ENCODE results near the gene PAQR6. TPM values are rescaled to one million over a fixed set of nuclear protein-coding genes. Genes with fewer than 3 reads are reported as not detected.

Gene PAQR6
- total RNA-seq, 4 donors from 2014 or later = 0.63 to 2.3 (median 1.3) TPM

- Histone ChIP-seq H3K27me3 (no peaks in the 10 kb centered on the region), H3K36me3 (peaks cover 6 to 10% of the 10 kb centered on the region in 2 donors), H3K4me3 (replicated peaks in 1 of 3) (no peak overlapping the region), H3K27ac (no peak overlapping the region), H3K4me1 (peaks cover 10 to 19% of the 10 kb centered on the region in 2 donors), H3K9me3 (no peaks in the 10 kb centered on the region)
- TF ChIP-seq POLR2A (IDR thresholded peaks at IDR 0.05) = no peak
- TF ChIP-seq, protein P1, sequence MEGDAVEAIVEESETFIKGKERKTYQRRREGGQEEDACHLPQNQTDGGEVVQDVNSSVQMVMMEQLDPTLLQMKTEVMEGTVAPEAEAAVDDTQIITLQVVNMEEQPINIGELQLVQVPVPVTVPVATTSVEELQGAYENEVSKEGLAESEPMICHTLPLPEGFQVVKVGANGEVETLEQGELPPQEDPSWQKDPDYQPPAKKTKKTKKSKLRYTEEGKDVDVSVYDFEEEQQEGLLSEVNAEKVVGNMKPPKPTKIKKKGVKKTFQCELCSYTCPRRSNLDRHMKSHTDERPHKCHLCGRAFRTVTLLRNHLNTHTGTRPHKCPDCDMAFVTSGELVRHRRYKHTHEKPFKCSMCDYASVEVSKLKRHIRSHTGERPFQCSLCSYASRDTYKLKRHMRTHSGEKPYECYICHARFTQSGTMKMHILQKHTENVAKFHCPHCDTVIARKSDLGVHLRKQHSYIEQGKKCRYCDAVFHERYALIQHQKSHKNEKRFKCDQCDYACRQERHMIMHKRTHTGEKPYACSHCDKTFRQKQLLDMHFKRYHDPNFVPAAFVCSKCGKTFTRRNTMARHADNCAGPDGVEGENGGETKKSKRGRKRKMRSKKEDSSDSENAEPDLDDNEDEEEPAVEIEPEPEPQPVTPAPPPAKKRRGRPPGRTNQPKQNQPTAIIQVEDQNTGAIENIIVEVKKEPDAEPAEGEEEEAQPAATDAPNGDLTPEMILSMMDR (IDR thresholded peaks at IDR 0.05) = no peak
- DNase-seq = no peak
- 67 to 86% methylated on average over 2 of the region's 2 CpGs for WGBS, 2 donors
- intact Hi-C loops (cut with DNase I) = no loop called here
These were observed 51.4 kb downstream of the PAQR6 start for GRCh38 chr1:156196445-156196844.

DNA sequence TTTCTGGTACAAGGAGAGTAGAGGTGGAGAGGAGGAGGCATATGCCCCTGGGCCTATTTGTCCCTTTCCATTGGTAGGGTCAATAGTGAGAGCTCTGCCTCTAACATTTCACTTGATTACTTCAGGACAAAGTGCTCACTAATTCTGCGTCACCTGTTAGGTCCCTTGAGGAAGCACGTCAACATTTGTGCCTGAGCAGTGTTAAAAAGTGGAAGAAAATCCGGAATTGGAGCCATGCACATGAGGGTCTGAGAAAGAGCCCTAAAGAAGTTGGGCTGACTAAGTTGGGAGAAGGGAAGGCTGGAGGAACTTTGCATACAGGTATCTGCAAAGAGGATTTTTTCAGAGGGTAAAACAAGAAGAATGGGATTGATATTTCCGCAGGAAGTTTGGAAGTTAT is 52.0 kb downstream of the PAQR6 start:
- Histone ChIP-seq H3K27ac (no peak overlapping the region), H3K4me1 (peaks cover 10 to 15% of the 10 kb centered on the region in 2 donors), H3K4me3 (replicated peaks in 1 of 3) (no peak overlapping the region), H3K27me3 (no peaks in the 10 kb centered on the region), H3K9me3 (no peaks in the 10 kb centered on the region), H3K36me3 (peaks cover 6 to 10% of the 10 kb centered on the region in 2 donors)
- intact Hi-C loops (cut with DNase I) = no loop called here
- TF ChIP-seq, protein P1 (IDR thresholded peaks at IDR 0.05) = no peak
- TF ChIP-seq POLR2A (IDR thresholded peaks at IDR 0.05) = no peak
- no peak for DNase-seq
- 79 to 82% methylated on average over 4 of the region's 4 CpGs for WGBS, 2 donors

GRCh38 chr1:156194300-156194652 is 53.6 kb downstream of the PAQR6 start:
- 13 to 16% methylated on average over 14 of the region's 14 CpGs for WGBS, 2 donors
- Histone ChIP-seq H3K27ac (peak overlapping the region in 2 of 3 donors; percentile 45 to 86), H3K36me3 (no peaks in the 10 kb centered on the region), H3K9me3 (no peaks in the 10 kb centered on the region), H3K4me1 (peaks cover 10 to 15% of the 10 kb centered on the region in 2 donors), H3K27me3 (no peaks in the 10 kb centered on the region), H3K4me3 (replicated peaks in 1 of 3) (peak overlapping the region; percentile 11 to 83 (median 59))
- intact Hi-C loops (cut with DNase I) = no loop called here
- no peak for TF ChIP-seq POLR2A (IDR thresholded peaks at IDR 0.05)
- TF ChIP-seq, protein P1 (IDR thresholded peaks at IDR 0.05) = no peak
- no peak for DNase-seq

DNA sequence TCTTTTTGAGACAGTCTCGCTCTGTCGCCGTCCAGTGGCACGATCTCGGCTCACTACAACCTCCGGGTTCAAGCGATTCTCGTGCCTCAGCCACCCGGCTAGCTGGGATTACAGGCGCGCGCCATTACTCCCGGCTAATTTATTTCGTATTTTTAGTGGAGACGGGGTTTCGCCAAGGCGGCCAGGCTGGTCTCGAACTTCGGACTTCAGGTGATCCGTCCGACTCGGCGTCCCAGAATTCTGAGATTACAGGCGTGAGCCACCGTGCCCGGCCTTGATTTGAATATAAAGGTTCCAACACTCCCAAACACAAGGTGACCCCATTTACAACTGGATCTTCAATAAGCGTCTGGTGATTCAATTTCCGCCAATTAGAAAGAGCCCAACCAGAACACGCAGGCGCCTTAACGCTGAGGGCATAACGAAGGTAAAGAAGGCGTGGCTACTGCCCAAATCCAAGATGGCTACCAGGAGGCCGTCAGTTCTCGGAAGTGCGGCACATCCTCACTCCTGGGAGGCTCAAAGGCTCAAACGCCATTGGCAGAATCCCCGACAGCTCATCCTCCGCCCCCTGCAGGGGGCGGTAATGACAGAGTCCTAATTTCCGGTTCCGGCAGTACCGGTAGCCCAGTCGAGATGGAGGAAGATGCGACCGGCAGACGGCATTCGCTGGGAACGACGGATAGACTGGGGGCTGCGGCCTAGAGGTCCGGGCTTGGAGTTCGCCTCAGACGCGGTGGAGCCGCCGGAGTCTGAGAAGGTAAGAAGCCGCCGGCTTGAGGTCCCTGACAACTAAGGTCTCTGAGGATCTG is 54.2 kb downstream of the PAQR6 start, which contains the start of gene SLC25A44:
Gene SLC25A44 (plus strand): TSS at position 617 of the 812 bp plus-strand sequence. CDS start 5,744 bp downstream, outside the sequence.
- TF ChIP-seq, protein P1 (IDR thresholded peaks at IDR 0.05) = peak in 5 of 6 experiments; percentile 8 to 50 (median 40)
- peak in 1 of 2 donors; percentile 84 for TF ChIP-seq POLR2A (IDR thresholded peaks at IDR 0.05)
- H3K4me1 ChIP-seq = peaks cover 10 to 15% of the 10 kb centered on the region in 2 donors
- WGBS, 2 donors = 3 to 7% methylated on average over 42 to 49 of the region's 59 CpGs
- peak within 1 kb of the TSS; percentile 70 to 86 (median 80) for H3K27ac ChIP-seq
- H3K36me3 ChIP-seq = no peaks in the 10 kb centered on the region
- no peaks in the 10 kb centered on the region for H3K27me3 ChIP-seq
- intact Hi-C loops (cut with DNase I) = no loop called here
- H3K4me3 ChIP-seq (replicated peaks in 1 of 3) = peak within 1 kb of the TSS; percentile 11 to 83 (median 59)
- peak; percentile 96 to 97 for DNase-seq
- H3K9me3 ChIP-seq = no peaks in the 10 kb centered on the region

Other genes with a start within 250 kb of the PAQR6 start
- gene SSR2, start 227.1 kb downstream of the PAQR6 start, total RNA-seq = 100 to 1,000 TPM in 3 of 4 donors, 10 to 100 TPM in 1; 78.6 to 193 (median 130) TPM
- 10 to 100 TPM; 10.8 to 18.8 (median 16.9) TPM for gene UBQLN4, start 194.3 kb downstream of the PAQR6 start, total RNA-seq
- gene LAMTOR2, start 193.3 kb downstream of the PAQR6 start, total RNA-seq = 10 to 100 TPM; 14.7 to 76.8 (median 41.1) TPM
- 10 to 100 TPM; 65.9 to 88.0 (median 74.1) TPM for gene RAB25, start 186.9 kb downstream of the PAQR6 start, total RNA-seq
- gene MEX3A, start 165.6 kb downstream of the PAQR6 start, total RNA-seq = 1 to 10 TPM in 1 of 4 donors, under 1 TPM in 3; 0.17 to 1.8 (median 0.33) TPM
- gene LMNA, start 133.3 kb downstream of the PAQR6 start, total RNA-seq = 100 to 1,000 TPM; 235 to 412 (median 327) TPM
- 10 to 100 TPM; 21.5 to 50.8 (median 37.5) TPM for gene SEMA4A, start 94.5 kb downstream of the PAQR6 start, total RNA-seq
- 10 to 100 TPM; 14.5 to 19.7 (median 17.7) TPM for gene SLC25A44, start 54.0 kb downstream of the PAQR6 start, total RNA-seq
- 100 to 1,000 TPM in 3 of 4 donors, 10 to 100 TPM in 1; 73.6 to 121 (median 107) TPM for gene PMF1, start 35.0 kb downstream of the PAQR6 start, total RNA-seq
- 1 to 10 TPM in 3 of 4 donors, not detected in 1; 1.0 to 4.4 (median 1.3) TPM for gene BGLAP, start 5.9 kb downstream of the PAQR6 start, total RNA-seq
- 10 to 100 TPM; 57.2 to 89.0 (median 76.1) TPM for gene SMG5, start 34.8 kb upstream of the PAQR6 start, total RNA-seq
- 1 to 10 TPM in 3 of 4 donors, under 1 TPM in 1; 0.96 to 2.2 (median 1.7) TPM for gene TMEM79, start 36.3 kb upstream of the PAQR6 start, total RNA-seq
- 10 to 100 TPM; 43.3 to 56.1 (median 49.8) TPM for gene GLMP, start 47.6 kb upstream of the PAQR6 start, total RNA-seq
- not detected for gene VHLL, start 51.3 kb upstream of the PAQR6 start, total RNA-seq
- gene CCT3, start 90.2 kb upstream of the PAQR6 start, total RNA-seq = 100 to 1,000 TPM; 121 to 214 (median 170) TPM
- 1 to 10 TPM in 2 of 4 donors, not detected in 2; 1.2 to 8.3 TPM for gene TSACC, start 90.5 kb upstream of the PAQR6 start, total RNA-seq
- not detected for gene RHBG, start 121.2 kb upstream of the PAQR6 start, total RNA-seq

All from thyroid gland (tissue), 4 donors.